PFSK-1 (cell line): ENCODE measurements around the gene KMT2A.

Source experiments
- POLR2AphosphoS5 ChIP-seq: IDR thresholded peaks from 2 replicates; pipeline ENCODE4 v1.6.1; 2012; ENCODE audit warnings: low read depth, mild to moderate bottlenecking, control low read depth, low read length, moderate library complexity
- SIN3A ChIP-seq: IDR thresholded peaks from 2 replicates; pipeline ENCODE4 v1.6.1; 2012; ENCODE audit warnings: mild to moderate bottlenecking, low read length, moderate library complexity, borderline replicate concordance; ENCODE audit not compliant: insufficient read depth

DNA sequence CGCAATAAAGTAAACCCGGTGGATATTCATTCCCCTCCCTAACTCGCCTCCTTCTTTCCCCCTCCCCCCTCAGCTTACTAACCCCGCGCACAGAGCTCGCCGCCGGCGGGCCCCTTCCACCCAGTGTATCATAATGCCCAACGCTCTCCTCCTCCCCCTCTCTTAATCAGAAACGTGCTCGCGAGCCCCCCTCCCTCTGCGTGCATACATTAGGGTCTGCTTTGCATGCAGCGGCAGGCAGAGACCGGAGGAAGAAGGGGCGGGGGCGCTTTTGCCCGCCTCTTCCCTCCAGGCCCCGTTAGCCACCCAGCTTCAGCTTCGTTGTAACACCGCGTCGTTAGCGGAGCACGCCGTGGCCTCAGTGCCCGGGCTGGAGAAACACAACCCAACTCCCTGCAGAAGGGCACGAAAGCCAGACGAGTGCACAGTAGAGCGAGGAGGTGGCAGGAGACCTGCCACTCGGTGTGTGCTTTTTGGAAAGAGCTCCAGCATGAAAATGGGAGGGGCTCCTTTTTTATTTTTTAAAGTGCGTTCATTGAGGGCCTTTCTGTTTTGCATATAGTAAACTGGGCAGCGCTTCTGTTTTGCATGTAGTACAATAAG lies 901 bp upstream of the KMT2A start:
- TF ChIP-seq POLR2AphosphoS5 = peak; percentile 82
- TF ChIP-seq SIN3A = peak; percentile 47; the same call in 1 of the 2 replicates
